Caco-2 (cell line): ENCODE data around the gene STEAP2. TPM values are rescaled to one million over a fixed set of nuclear protein-coding genes. Genes with fewer than 3 reads are reported as not detected.

Source experiments
- BruUV-seq: library from RNA; stranded (reverse); fragments of 400-500 nt; replicated peaks from 2 replicates; lab custom pipeline; 2021; lab: Mats Ljungman, UMichigan
- CTCF ChIA-PET: fragments of 300-600 bp; sonication (Branson Sonifier 250); formaldehyde crosslinking; loops from one replicate; lab custom pipeline; 2022; ENCODE audit warnings: antibody characterized with exemption; lab: Charles Lee
- POLR2A ChIA-PET: fragments of 300-600 bp; sonication (Branson Sonifier 250); formaldehyde crosslinking; loops from one replicate; lab custom pipeline; 2022; ENCODE audit warnings: antibody characterized with exemption; lab: Charles Lee
- DNase-seq, 2 experiments: peaks; one replicate each; pipeline versions ENCODE4 v3.0.0 to v3.0.0-alpha.2; 2020 to 2022
- H3K27me3 ChIP-seq: replicated peaks from 2 replicates; pipeline ENCODE4 v1.6.0; 2011; ENCODE audit warnings: low read length; ENCODE audit not compliant: control insufficient read depth, insufficient read depth
- H3K36me3 ChIP-seq: 2 replicates; pipeline ENCODE4 v1.5.1; 2011; ENCODE audit warnings: low read length; ENCODE audit not compliant: control insufficient read depth, insufficient read depth
- H3K4me1 ChIP-seq: fragments of 250-450 bp; sonication (Bioruptor Pico); 2 replicates; pipeline ENCODE4 v1.5.1; 2020; ENCODE audit warnings: mild to moderate bottlenecking
- H3K4me3 ChIP-seq: 2 replicates; pipeline ENCODE4 v1.5.1; 2011; ENCODE audit warnings: low read depth, mild to moderate bottlenecking, control low read depth, low read length
- H3K9me3 ChIP-seq: fragments of 250-450 bp; sonication (Bioruptor Pico); 2 replicates; pipeline ENCODE4 v1.5.1; 2020; ENCODE audit warnings: mild to moderate bottlenecking, moderate library complexity
- H3K27ac Mint-ChIP-seq: one replicate; pipeline ENCODE4 v1.8.0; 2022; ENCODE audit warnings: mixed read lengths; ENCODE audit not compliant: unreplicated experiment
- H3K27me3 Mint-ChIP-seq: one replicate; pipeline ENCODE4 v1.8.0; 2022; ENCODE audit warnings: mixed read lengths; ENCODE audit not compliant: insufficient read depth, unreplicated experiment
- H3K36me3 Mint-ChIP-seq: one replicate; pipeline ENCODE4 v1.8.0; 2022; ENCODE audit warnings: mild to moderate bottlenecking, mixed read lengths; ENCODE audit not compliant: insufficient read depth, unreplicated experiment
- H3K4me1 Mint-ChIP-seq: one replicate; pipeline ENCODE4 v1.8.0; 2022; ENCODE audit warnings: low read depth, mixed read lengths; ENCODE audit not compliant: unreplicated experiment
- H3K4me3 Mint-ChIP-seq: one replicate; pipeline ENCODE4 v1.8.0; 2022; ENCODE audit warnings: mild to moderate bottlenecking, moderate library complexity, mixed read lengths; ENCODE audit not compliant: unreplicated experiment
- H3K9me3 Mint-ChIP-seq: one replicate; pipeline ENCODE4 v1.8.0; 2022; ENCODE audit warnings: mixed read lengths; ENCODE audit not compliant: unreplicated experiment
- CTCF ChIP-seq, 2 experiments: fragments of 200-600 bp in 1 of 2; IDR thresholded peaks; 1 replicate in 1 of 2; 2 replicates in 1 of 2; pipeline versions ENCODE4 v1.5.1 to v1.8.0; 2011 to 2022; ENCODE audit warnings: antibody characterized with exemption in 1 of 2, control low read depth in 1 of 2, inconsistent platforms in 1 of 2, low read depth in 1 of 2, low read length in 1 of 2, mild to moderate bottlenecking in 1 of 2, moderate library complexity in 1 of 2; ENCODE audit not compliant: insufficient read depth in 1 of 2, severe bottlenecking in 1 of 2, unreplicated experiment in 1 of 2
- intact Hi-C: fragments of 100-400 bp; cut with micrococcal nuclease; formaldehyde crosslinking; loops from one replicate; pipeline ENCODE4 v1.10.0; 2022; ENCODE audit not compliant: unreplicated experiment
- total RNA-seq: library from RNA; stranded (reverse); gene quantifications from 2 replicates; pipeline ENCODE4 v1.2.3, GENCODE V29; 2022

STEAP2 gene
- total RNA-seq, 1 experiment from 2014 or later, result 13.5 TPM

- ChIA-PET POLR2A (no interaction called here), CTCF (no interaction called here)
- Mint-ChIP-seq H3K27ac (no peak overlapping the region), H3K4me1 (peaks cover 21% of the 10 kb centered on the region), H3K36me3 (no peaks in the 10 kb centered on the region), H3K4me3 (no peak overlapping the region), H3K27me3 (no peaks in the 10 kb centered on the region), H3K9me3 (peaks cover 15% of the 10 kb centered on the region)
- Histone ChIP-seq H3K4me3 (no peak overlapping the region), H3K27me3 (no peaks in the 10 kb centered on the region), H3K36me3 (no peaks in the 10 kb centered on the region), H3K4me1 (peaks cover 53% of the 10 kb centered on the region), H3K9me3 (no peaks in the 10 kb centered on the region)
- intact Hi-C loops, result loop anchor here (1.0 kb wide), 1 partner anchor 31 kb away; no protein-coding TSS in a partner anchor
- no TSS peak for BruUV-seq
- TF ChIP-seq CTCF (IDR thresholded peaks at IDR 0.05; ENCODE audit: insufficient read depth in 1 of 2, low read depth in 1 of 2, low read length in 1 of 2, severe bottlenecking in 1 of 2, unreplicated experiment in 1 of 2), result no peak
- DNase-seq, result no peak
These were observed 55.3 kb downstream of the STEAP2 start for GRCh38 chr7:90266808-90267207.

- no peak for DNase-seq
- ChIA-PET CTCF (no interaction called here), POLR2A (no interaction called here)
- H3K27ac Mint-ChIP-seq, result no peak overlapping the region
- H3K36me3 Mint-ChIP-seq, result no peaks in the 10 kb centered on the region
- H3K4me3 Mint-ChIP-seq, result no peak overlapping the region
- no peak for TF ChIP-seq CTCF (IDR thresholded peaks at IDR 0.05; ENCODE audit: insufficient read depth in 1 of 2, low read depth in 1 of 2, low read length in 1 of 2, severe bottlenecking in 1 of 2, unreplicated experiment in 1 of 2)
- Histone ChIP-seq H3K4me3 (no peak overlapping the region), H3K36me3 (no peaks in the 10 kb centered on the region), H3K27me3 (no peaks in the 10 kb centered on the region), H3K9me3 (no peaks in the 10 kb centered on the region), H3K4me1 (peaks cover 58% of the 10 kb centered on the region)
- BruUV-seq, result no TSS peak
- peaks cover 21% of the 10 kb centered on the region for H3K4me1 Mint-ChIP-seq
- H3K9me3 Mint-ChIP-seq, result peaks cover 15% of the 10 kb centered on the region
- no peaks in the 10 kb centered on the region for H3K27me3 Mint-ChIP-seq
- intact Hi-C loops, result loop anchor here (1.0 kb wide), 1 partner anchor 31 kb away; no protein-coding TSS in a partner anchor
These were observed 55.8 kb downstream of the STEAP2 start for GRCh38 chr7:90267263-90267858.

- TF ChIP-seq CTCF (IDR thresholded peaks at IDR 0.05; ENCODE audit: insufficient read depth in 1 of 2, low read depth in 1 of 2, low read length in 1 of 2, severe bottlenecking in 1 of 2, unreplicated experiment in 1 of 2), result no peak
- ChIA-PET CTCF (no interaction called here), POLR2A (no interaction called here)
- Mint-ChIP-seq H3K4me3 (peak overlapping the region; percentile 11), H3K27ac (peak overlapping the region; percentile 60), H3K27me3 (no peaks in the 10 kb centered on the region), H3K9me3 (peaks cover 15% of the 10 kb centered on the region), H3K4me1 (peaks cover 32% of the 10 kb centered on the region), H3K36me3 (no peaks in the 10 kb centered on the region)
- H3K27me3 ChIP-seq, result no peaks in the 10 kb centered on the region
- H3K9me3 ChIP-seq, result no peaks in the 10 kb centered on the region
- no TSS peak for BruUV-seq
- no peaks in the 10 kb centered on the region for H3K36me3 ChIP-seq
- no peak for DNase-seq
- H3K4me1 ChIP-seq, result peaks cover 77% of the 10 kb centered on the region
- intact Hi-C loops, result no loop called here
- H3K4me3 ChIP-seq, result no peak overlapping the region
These were observed 57.6 kb downstream of the STEAP2 start for GRCh38 chr7:90269163-90269562.
